Sigmoid colon (tissue), 7 donors: ENCODE data around the gene HECTD1. TPM values are rescaled to one million over a fixed set of nuclear protein-coding genes. Genes with fewer than 3 reads are reported as not detected.
"Not testable (repeated sequence)": the region's sequence is repeated elsewhere in the genome, so short reads cannot be mapped to it uniquely, and the experiment has no call there.

Experiments used
- DNase-seq: peaks from one replicate; pipeline ENCODE4 v3.0.0-alpha.2; 2019
- H3K27ac ChIP-seq, 4 donors: fragments of 200-600 bp; sonication (generic); one replicate each; pipeline ENCODE4 v1.5.1; 2016 to 2019; ENCODE audit warnings: mild to moderate bottlenecking in 1 of 4
- H3K27me3 ChIP-seq, 3 donors: fragments of 200-600 bp; sonication (generic); one replicate each; pipeline ENCODE4 v1.5.1; 2019; ENCODE audit warnings: mild to moderate bottlenecking in 1 of 3
- H3K36me3 ChIP-seq, 4 donors: fragments of 200-600 bp; sonication (generic); one replicate each; pipeline ENCODE4 v1.5.1; 2016 to 2019
- H3K4me1 ChIP-seq, 4 donors: fragments of 200-600 bp; sonication (generic); one replicate each; pipeline ENCODE4 v1.5.1; 2017 to 2019
- H3K4me3 ChIP-seq, 4 donors: fragments of 200-600 bp; sonication (generic); one replicate each; pipeline ENCODE4 v1.5.1; 2017 to 2019; ENCODE audit warnings: mild to moderate bottlenecking in 2 of 4, moderate library complexity in 1 of 4
- H3K9me3 ChIP-seq, 4 donors: fragments of 200-600 bp in 3 of 4; sonication (generic) in 3 of 4; one replicate each; pipeline versions ENCODE4 v1.5.1 to v1.6.1; 2013 to 2019
- EP300 ChIP-seq, 4 donors: sonication (generic); formaldehyde crosslinking; IDR thresholded peaks; one replicate each; pipeline ENCODE4 v1.6.1; 2017; ENCODE audit warnings: antibody characterized with exemption in 4 of 4
- POLR2A ChIP-seq, 2 donors: fragments of 450-650 bp; IDR thresholded peaks; one replicate each; pipeline ENCODE4 v1.6.1; 2016; ENCODE audit warnings: antibody characterized with exemption in 2 of 2, mild to moderate bottlenecking in 2 of 2, moderate library complexity in 2 of 2
- POLR2AphosphoS5 ChIP-seq, 4 donors: sonication (generic); formaldehyde crosslinking; IDR thresholded peaks; one replicate each; pipeline ENCODE4 v1.6.1; 2017; ENCODE audit warnings: antibody characterized with exemption in 4 of 4
- WGBS, 2 donors: extraction: QIAGEN DNeasy Blood & Tissue Kit; methylation state at CpG; one replicate each; pipeline ENCODE4 v1.1.7; 2013; 5-methylcytosine and 5-hydroxymethylcytosine counted together
- intact Hi-C: fragments of 100-400 bp; cut with DNase I; formaldehyde crosslinking; loops from one replicate; pipeline ENCODE4 v1.15.1; 2023
- polyA plus RNA-seq, 3 donors: library from polyadenylated mRNA; stranded (reverse); fragments of 200-250 nt; gene quantifications; one replicate each; pipeline ENCODE4 v1.2.3, GENCODE V29; 2013
- total RNA-seq, 4 donors: library from RNA; depleted of rRNA; stranded (reverse); fragments of >200 nt; gene quantifications; one replicate each; pipeline ENCODE4 v1.1.0, GENCODE V29; 2016
- TF ChIP-seq, protein P1 (sequence below), 4 experiments: fragments of 450-650 bp in 3 of 4; fragments of 200-600 bp in 1 of 4; IDR thresholded peaks; one replicate each; pipeline ENCODE4 v1.5.1; 2016 to 2019; ENCODE audit warnings: antibody characterized with exemption in 4 of 4, mild to moderate bottlenecking in 3 of 4, moderate library complexity in 2 of 4
- donor health status: healthy with polysubstance abuse.
- donor health status: Bipolar disorder and iron deficiency.
- donor health status: healthy.

Gene HECTD1
- total RNA-seq, result 100 to 1,000 TPM; 152 to 186 (median 174) TPM
- polyA plus RNA-seq, result 10 to 100 TPM; 30.0 to 46.7 (median 40.5) TPM

DNA sequence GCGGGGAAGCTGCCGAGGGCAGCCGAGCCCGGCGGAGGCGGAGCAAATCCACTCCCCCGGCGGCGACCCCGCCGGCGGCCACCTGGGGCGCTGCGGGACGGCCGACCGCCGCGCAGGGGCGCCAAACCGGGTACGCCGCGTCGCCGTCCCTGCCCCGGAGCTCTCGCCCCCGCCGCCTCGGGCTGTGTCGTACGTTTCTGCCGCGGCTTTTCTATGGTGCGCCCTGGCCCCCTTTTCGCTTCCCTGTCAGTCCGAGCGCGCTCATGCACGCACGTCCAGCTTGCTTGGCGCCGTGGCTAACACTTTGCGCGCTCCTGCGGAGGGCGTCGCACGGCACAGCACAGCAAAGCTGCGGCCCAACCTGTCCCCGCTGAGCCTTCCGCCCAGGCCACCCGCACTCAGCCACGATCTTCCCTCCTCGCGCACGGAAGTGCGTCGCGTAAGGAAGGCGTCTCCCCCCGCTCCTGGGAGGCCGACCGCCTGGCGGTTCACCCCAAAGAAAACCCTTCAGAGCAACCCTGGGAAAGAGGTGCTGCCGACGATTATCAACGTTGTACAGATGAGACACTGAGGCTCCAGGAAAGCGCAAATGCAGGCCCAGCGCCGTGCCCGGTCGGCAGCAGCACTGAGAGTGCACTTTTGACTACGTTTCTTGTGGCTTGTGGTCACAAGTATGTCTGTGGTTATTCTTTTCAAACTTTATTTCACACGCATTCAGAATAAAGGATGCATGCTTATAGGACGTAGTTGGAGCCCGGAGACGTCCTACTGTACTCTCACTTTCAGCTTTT lies at the start of gene HECTD1:
TSS of gene HECTD1 (minus strand) at position 39 of the 791 bp plus-strand sequence. CDS start 1,857 bp downstream, outside the sequence.
- peaks cover 0 to 36% (median 14%) of the 10 kb centered on the region in 4 donors for H3K4me1 ChIP-seq
- no peaks in the 10 kb centered on the region for H3K9me3 ChIP-seq
- H3K27ac ChIP-seq, result peak within 1 kb of the TSS; percentile 94 to 100 (median 99)
- peak; percentile 95 for DNase-seq
- 1% methylated on average over 79 of the region's 79 CpGs for WGBS, 2 donors
- H3K36me3 ChIP-seq, result peaks cover 0 to 11% (median 0%) of the 10 kb centered on the region in 4 donors
- intact Hi-C loops, result loop anchor here (5.0 to 10.0 kb wide), 3 partner anchors 87 to 149 kb away; no protein-coding TSS in a partner anchor
- no peaks in the 10 kb centered on the region for H3K27me3 ChIP-seq
- TF ChIP-seq, protein P1, sequence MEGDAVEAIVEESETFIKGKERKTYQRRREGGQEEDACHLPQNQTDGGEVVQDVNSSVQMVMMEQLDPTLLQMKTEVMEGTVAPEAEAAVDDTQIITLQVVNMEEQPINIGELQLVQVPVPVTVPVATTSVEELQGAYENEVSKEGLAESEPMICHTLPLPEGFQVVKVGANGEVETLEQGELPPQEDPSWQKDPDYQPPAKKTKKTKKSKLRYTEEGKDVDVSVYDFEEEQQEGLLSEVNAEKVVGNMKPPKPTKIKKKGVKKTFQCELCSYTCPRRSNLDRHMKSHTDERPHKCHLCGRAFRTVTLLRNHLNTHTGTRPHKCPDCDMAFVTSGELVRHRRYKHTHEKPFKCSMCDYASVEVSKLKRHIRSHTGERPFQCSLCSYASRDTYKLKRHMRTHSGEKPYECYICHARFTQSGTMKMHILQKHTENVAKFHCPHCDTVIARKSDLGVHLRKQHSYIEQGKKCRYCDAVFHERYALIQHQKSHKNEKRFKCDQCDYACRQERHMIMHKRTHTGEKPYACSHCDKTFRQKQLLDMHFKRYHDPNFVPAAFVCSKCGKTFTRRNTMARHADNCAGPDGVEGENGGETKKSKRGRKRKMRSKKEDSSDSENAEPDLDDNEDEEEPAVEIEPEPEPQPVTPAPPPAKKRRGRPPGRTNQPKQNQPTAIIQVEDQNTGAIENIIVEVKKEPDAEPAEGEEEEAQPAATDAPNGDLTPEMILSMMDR (IDR thresholded peaks at IDR 0.05), result peak in 2 of 4 experiments; percentile 23 to 86
- TF ChIP-seq EP300 (IDR thresholded peaks at IDR 0.05), result no peak
- TF ChIP-seq POLR2AphosphoS5 (IDR thresholded peaks at IDR 0.05), result peak; percentile 32 to 76 (median 74)
- peak in 1 of 2 donors; percentile 43 for TF ChIP-seq POLR2A (IDR thresholded peaks at IDR 0.05)
- H3K4me3 ChIP-seq, result peak within 1 kb of the TSS; percentile 61 to 93 (median 88)

DNA sequence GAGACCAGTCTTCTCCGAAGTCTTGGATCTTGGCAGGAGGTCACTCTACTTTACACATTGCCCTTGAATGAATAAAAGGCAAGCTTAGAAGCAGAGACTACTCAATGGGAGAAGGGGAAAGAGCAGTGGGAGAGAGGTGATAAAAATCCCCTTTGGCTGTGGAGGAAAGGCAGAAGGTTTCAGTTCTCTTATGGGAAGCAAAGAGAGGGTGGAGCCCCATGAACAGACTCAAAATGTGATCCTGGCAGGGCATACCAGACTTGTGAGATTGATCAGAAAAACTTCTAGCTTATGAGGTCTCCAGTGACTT lies 49.6 kb upstream of the HECTD1 start:
- TF ChIP-seq EP300 (IDR thresholded peaks at IDR 0.05), result no peak
- no peak for TF ChIP-seq POLR2AphosphoS5 (IDR thresholded peaks at IDR 0.05)
- TF ChIP-seq POLR2A (IDR thresholded peaks at IDR 0.05), result no peak
- TF ChIP-seq, protein P1 (IDR thresholded peaks at IDR 0.05), result no peak
- Histone ChIP-seq H3K36me3 (no peaks in the 10 kb centered on the region), H3K27me3 (no peaks in the 10 kb centered on the region), H3K27ac (no peak overlapping the region), H3K4me1 (peaks cover 0 to under 1% (median 0%) of the 10 kb centered on the region in 4 donors), H3K9me3 (no peaks in the 10 kb centered on the region), H3K4me3 (no peak overlapping the region)
- 96 to 97% methylated on average over 1 of the region's 1 CpG for WGBS, 2 donors
- intact Hi-C loops, result no loop called here
- DNase-seq, result no peak

DNA sequence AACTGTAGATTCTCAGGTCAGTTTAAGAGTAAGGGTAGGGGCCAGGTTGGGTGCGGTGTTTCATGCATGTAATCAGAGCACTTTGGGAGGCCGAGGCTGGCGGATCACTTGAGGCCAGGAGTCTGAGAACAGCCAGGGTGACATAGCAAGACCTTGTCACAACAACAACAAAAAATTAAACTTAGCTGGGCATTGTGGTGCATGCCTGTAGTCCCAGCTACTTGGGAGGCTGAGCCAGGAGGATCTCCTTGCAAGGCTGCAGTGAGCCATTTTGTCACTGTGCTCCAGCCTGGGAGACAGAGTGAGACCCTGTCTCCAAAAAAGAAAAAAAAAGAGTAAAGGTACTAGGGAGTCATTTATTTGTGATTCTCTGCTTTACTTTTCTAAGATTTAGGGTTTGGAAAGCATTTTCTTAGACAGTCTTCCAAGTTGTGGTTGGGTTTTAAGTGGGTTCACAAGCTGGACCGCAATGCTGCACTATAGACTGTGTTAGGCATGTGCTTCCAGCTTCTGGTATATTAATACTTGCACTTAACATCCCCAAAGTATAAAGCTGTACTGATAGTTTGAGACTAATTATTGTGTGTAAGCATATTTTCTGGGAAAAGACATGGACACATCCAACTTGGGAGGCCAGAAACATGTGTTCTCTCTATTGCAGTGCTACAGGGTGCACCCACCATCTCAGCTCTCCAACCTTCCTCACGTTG lies 49.1 kb upstream of the HECTD1 start:
- H3K4me3 ChIP-seq, result no peak overlapping the region
- H3K4me1 ChIP-seq, result no peaks in the 10 kb centered on the region
- no peak for DNase-seq
- intact Hi-C loops, result no loop called here
- TF ChIP-seq EP300 (IDR thresholded peaks at IDR 0.05) (no peak), POLR2A (IDR thresholded peaks at IDR 0.05) (no peak), POLR2AphosphoS5 (IDR thresholded peaks at IDR 0.05) (no peak)
- TF ChIP-seq, protein P1 (IDR thresholded peaks at IDR 0.05), result no peak
- H3K36me3 ChIP-seq, result no peaks in the 10 kb centered on the region
- no peaks in the 10 kb centered on the region for H3K9me3 ChIP-seq
- WGBS, 2 donors, result 97% methylated on average over 5 of the region's 5 CpGs
- no peaks in the 10 kb centered on the region for H3K27me3 ChIP-seq
- no peak overlapping the region for H3K27ac ChIP-seq

DNA sequence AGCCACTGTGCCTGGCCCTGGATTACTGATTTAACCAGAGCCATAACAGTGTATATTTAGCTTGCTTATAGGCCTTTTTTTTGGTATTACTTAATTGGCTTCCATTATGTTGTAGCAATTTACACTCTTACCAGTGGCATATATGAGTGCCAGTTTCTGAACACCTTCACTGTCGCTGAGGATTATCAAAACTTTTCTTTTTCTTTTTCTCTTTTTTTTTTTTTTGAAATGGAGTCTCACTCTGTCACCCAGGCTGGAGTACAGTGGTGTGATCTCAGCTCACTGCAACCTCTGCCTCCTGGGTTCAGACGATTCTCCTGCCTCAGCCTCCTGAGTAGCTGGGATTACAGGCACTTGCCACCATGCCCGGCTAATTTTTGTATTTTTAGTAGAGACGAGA lies 48.3 kb upstream of the HECTD1 start:
- H3K36me3 ChIP-seq, H3K9me3 ChIP-seq, H3K27me3 ChIP-seq, H3K4me1 ChIP-seq, DNase-seq, H3K27ac ChIP-seq, intact Hi-C loops, H3K4me3 ChIP-seq: not testable (repeated sequence)
- WGBS, 2 donors, result 89 to 93% methylated on average over 4 of the region's 4 CpGs

DNA sequence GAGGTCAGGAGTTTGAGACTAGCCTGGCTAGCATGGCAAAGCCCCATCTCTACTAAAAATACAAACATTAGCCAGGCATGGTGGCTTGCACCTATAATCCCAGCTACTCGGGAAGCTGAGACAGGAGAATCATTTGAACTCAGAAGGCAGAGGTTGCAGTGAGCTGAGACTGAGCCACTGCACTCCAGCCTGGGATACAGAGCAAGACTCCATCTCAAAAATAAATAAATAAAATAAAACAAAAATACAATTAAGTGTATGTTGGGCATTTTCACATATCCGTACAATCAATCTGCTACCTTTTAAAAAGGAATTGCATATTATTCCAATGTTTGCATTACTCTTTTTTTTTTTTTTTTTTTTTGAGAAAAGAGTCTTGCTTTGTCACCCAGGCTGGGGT lies 47.7 kb upstream of the HECTD1 start:
- intact Hi-C loops, result no loop called here
- Histone ChIP-seq H3K4me3 (no peak overlapping the region), H3K27ac (no peak overlapping the region), H3K27me3 (no peaks in the 10 kb centered on the region), H3K4me1 (no peaks in the 10 kb centered on the region), H3K9me3 (no peaks in the 10 kb centered on the region), H3K36me3 (no peaks in the 10 kb centered on the region)
- WGBS, 2 donors, result 87 to 89% methylated on average over 2 of the region's 2 CpGs
- TF ChIP-seq POLR2A (IDR thresholded peaks at IDR 0.05) (no peak), EP300 (IDR thresholded peaks at IDR 0.05) (no peak)
- TF ChIP-seq, protein P1 (IDR thresholded peaks at IDR 0.05), result no peak
- no peak for DNase-seq
